Neural progenitor cell (in vitro differentiated cells): ENCODE data around the gene CASTOR2.
"Not testable (repeated sequence)": the region's sequence is repeated elsewhere in the genome, so short reads cannot be mapped to it uniquely, and the experiment has no call there.

Experiments used
- CTCF ChIP-seq: fragments of 200-600 bp; sonication (generic); IDR thresholded peaks from 2 replicates; pipeline ENCODE4 v1.5.1; 2017; ENCODE audit warnings: antibody characterized with exemption, mild to moderate bottlenecking
- EZH2 ChIP-seq: fragments of 200-600 bp; sonication (generic); IDR thresholded peaks from 2 replicates; pipeline ENCODE4 v1.6.1; 2017; ENCODE audit warnings: antibody characterized with exemption, mild to moderate bottlenecking, moderate library complexity

GRCh38 chr7:75074262-75074641, 109.7 kb downstream of the CASTOR2 start:
- TF ChIP-seq CTCF, EZH2: not testable (repeated sequence)
